Measurements from ENCODE around the gene DLEC1.

DLEC1 gene

GRCh38 chr3:38015984-38016383 is 23.0 kb upstream of the DLEC1 start:
- TF ChIP-seq EZH2phosphoT487 (IDR thresholded peaks at IDR 0.05; ENCODE audit: borderline replicate concordance) = no peak
- TF ChIP-seq, protein P1, sequence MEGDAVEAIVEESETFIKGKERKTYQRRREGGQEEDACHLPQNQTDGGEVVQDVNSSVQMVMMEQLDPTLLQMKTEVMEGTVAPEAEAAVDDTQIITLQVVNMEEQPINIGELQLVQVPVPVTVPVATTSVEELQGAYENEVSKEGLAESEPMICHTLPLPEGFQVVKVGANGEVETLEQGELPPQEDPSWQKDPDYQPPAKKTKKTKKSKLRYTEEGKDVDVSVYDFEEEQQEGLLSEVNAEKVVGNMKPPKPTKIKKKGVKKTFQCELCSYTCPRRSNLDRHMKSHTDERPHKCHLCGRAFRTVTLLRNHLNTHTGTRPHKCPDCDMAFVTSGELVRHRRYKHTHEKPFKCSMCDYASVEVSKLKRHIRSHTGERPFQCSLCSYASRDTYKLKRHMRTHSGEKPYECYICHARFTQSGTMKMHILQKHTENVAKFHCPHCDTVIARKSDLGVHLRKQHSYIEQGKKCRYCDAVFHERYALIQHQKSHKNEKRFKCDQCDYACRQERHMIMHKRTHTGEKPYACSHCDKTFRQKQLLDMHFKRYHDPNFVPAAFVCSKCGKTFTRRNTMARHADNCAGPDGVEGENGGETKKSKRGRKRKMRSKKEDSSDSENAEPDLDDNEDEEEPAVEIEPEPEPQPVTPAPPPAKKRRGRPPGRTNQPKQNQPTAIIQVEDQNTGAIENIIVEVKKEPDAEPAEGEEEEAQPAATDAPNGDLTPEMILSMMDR (conservative IDR thresholded peaks at IDR 0.05; ENCODE audit: low read length) = no peak
- Histone ChIP-seq H4K20me1 (ENCODE audit: insufficient read depth, low read length, poor library complexity, severe bottlenecking) (no peaks in the 10 kb centered on the region), H3K27me3 (ENCODE audit: insufficient read depth, low read length, poor library complexity, severe bottlenecking) (no peaks in the 10 kb centered on the region), H3K9ac (ENCODE audit: low read depth, low read length, poor library complexity, severe bottlenecking) (no peak overlapping the region), H3F3A (ENCODE audit: low read depth) (no peaks in the 10 kb centered on the region), H3K4me3 (ENCODE audit: low read length, poor library complexity, severe bottlenecking) (no peak overlapping the region), H3K4me2 (ENCODE audit: low read depth, low read length, poor library complexity, severe bottlenecking) (no peak overlapping the region), H3K4me1 (ENCODE audit: insufficient read depth, low read length, poor library complexity, severe bottlenecking) (no peaks in the 10 kb centered on the region), H3K9me2 (replicated peaks; ENCODE audit: low read depth, low read length) (no peaks in the 10 kb centered on the region), H3K9me3 (ENCODE audit: insufficient read depth, low read depth, low read length) (no peaks in the 10 kb centered on the region), H3K79me2 (ENCODE audit: insufficient read depth, low read length) (no peaks in the 10 kb centered on the region), H2AFZ (ENCODE audit: low read length) (no peak overlapping the region), H3K36me3 (ENCODE audit: insufficient read depth, low read length) (no peaks in the 10 kb centered on the region)

- TF ChIP-seq, protein P1 (conservative IDR thresholded peaks at IDR 0.05; ENCODE audit: low read length) = no peak
- no peak for TF ChIP-seq EZH2phosphoT487 (IDR thresholded peaks at IDR 0.05; ENCODE audit: borderline replicate concordance)
- no peak overlapping the region for H3K9ac ChIP-seq (ENCODE audit: low read depth, low read length, poor library complexity, severe bottlenecking)
- no peaks in the 10 kb centered on the region for H3K4me1 ChIP-seq (ENCODE audit: insufficient read depth, low read length, poor library complexity, severe bottlenecking)
- no peak overlapping the region for H2AFZ ChIP-seq (ENCODE audit: low read length)
- no peaks in the 10 kb centered on the region for H4K20me1 ChIP-seq (ENCODE audit: insufficient read depth, low read length, poor library complexity, severe bottlenecking)
- H3K4me3 ChIP-seq (ENCODE audit: low read length, poor library complexity, severe bottlenecking) = no peak overlapping the region
- H3K4me2 ChIP-seq (ENCODE audit: low read depth, low read length, poor library complexity, severe bottlenecking) = no peak overlapping the region
- no peaks in the 10 kb centered on the region for H3K9me2 ChIP-seq (replicated peaks; ENCODE audit: low read depth, low read length)
- no peaks in the 10 kb centered on the region for H3K79me2 ChIP-seq (ENCODE audit: insufficient read depth, low read length)
- H3K9me3 ChIP-seq (ENCODE audit: insufficient read depth, low read depth, low read length) = no peaks in the 10 kb centered on the region
- H3F3A ChIP-seq (ENCODE audit: low read depth) = no peaks in the 10 kb centered on the region
- no peaks in the 10 kb centered on the region for H3K27me3 ChIP-seq (ENCODE audit: insufficient read depth, low read length, poor library complexity, severe bottlenecking)
- H3K36me3 ChIP-seq (ENCODE audit: insufficient read depth, low read length) = no peaks in the 10 kb centered on the region
Observed at GRCh38 chr3:38016410-38016809, 22.6 kb upstream of the DLEC1 start.

GRCh38 chr3:38016847-38017444 is 22.1 kb upstream of the DLEC1 start:
- Histone ChIP-seq H3K9ac (ENCODE audit: low read depth, low read length, poor library complexity, severe bottlenecking) (no peak overlapping the region), H3K4me1 (ENCODE audit: insufficient read depth, low read length, poor library complexity, severe bottlenecking) (no peaks in the 10 kb centered on the region), H3K4me3 (ENCODE audit: low read length, poor library complexity, severe bottlenecking) (no peak overlapping the region), H3F3A (ENCODE audit: low read depth) (no peaks in the 10 kb centered on the region), H3K79me2 (ENCODE audit: insufficient read depth, low read length) (no peaks in the 10 kb centered on the region), H3K36me3 (ENCODE audit: insufficient read depth, low read length) (no peaks in the 10 kb centered on the region), H4K20me1 (ENCODE audit: insufficient read depth, low read length, poor library complexity, severe bottlenecking) (no peaks in the 10 kb centered on the region), H3K4me2 (ENCODE audit: low read depth, low read length, poor library complexity, severe bottlenecking) (no peak overlapping the region), H2AFZ (ENCODE audit: low read length) (no peak overlapping the region), H3K27me3 (ENCODE audit: insufficient read depth, low read length, poor library complexity, severe bottlenecking) (no peaks in the 10 kb centered on the region), H3K9me3 (ENCODE audit: insufficient read depth, low read depth, low read length) (no peaks in the 10 kb centered on the region), H3K9me2 (replicated peaks; ENCODE audit: low read depth, low read length) (no peaks in the 10 kb centered on the region)
- TF ChIP-seq EZH2phosphoT487 (IDR thresholded peaks at IDR 0.05; ENCODE audit: borderline replicate concordance) = no peak
- TF ChIP-seq, protein P1 (conservative IDR thresholded peaks at IDR 0.05; ENCODE audit: low read length) = no peak

All from Loucy (cell line).